ENCODE measurements around the gene OPTN.
"Not testable (repeated sequence)": the region's sequence is repeated elsewhere in the genome, so short reads cannot be mapped to it uniquely, and the experiment has no call there.

OPTN gene

DNA sequence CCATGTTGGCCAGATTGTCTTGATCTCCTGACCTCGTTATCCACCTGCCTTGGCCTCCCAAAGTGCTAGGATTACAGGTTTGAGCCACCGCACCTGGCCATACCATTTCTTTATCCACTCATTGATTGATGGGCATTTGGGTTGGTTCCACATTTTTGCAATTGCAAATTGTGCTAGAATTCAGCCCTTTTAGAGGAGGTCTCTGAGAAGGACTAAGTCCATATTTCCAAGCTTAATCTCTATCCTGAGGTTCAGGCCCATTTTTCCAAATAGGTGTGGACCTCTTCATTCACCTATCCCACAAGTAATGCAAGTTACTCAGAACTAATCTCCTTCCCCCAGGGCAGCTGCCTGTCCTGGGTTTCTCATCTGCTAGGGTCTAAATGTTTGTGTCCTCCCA is 9.7 kb upstream of the OPTN start:
- DNase-seq (ENCODE audit: low spot score): no peak

DNA sequence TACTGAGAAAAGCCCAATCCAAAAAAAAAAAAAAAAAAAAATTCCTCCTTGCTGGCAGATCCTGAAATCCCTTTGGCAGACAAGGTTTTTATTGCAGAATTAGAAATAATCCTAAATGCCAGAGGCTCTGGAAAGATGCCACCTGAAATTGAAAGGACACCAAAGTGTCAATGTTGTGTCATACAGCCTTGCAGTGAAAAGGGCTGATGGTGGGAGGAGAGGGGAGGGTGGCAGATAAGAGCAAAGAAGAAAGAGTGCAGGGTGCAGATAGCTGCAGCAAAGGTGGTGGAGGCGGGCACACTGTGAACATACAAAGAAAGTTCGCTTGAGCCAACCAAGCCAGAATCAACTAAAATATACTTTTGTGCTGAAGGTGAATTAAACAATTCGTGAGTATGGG is 8.2 kb upstream of the OPTN start:
- no peak for DNase-seq (ENCODE audit: low spot score)

DNA sequence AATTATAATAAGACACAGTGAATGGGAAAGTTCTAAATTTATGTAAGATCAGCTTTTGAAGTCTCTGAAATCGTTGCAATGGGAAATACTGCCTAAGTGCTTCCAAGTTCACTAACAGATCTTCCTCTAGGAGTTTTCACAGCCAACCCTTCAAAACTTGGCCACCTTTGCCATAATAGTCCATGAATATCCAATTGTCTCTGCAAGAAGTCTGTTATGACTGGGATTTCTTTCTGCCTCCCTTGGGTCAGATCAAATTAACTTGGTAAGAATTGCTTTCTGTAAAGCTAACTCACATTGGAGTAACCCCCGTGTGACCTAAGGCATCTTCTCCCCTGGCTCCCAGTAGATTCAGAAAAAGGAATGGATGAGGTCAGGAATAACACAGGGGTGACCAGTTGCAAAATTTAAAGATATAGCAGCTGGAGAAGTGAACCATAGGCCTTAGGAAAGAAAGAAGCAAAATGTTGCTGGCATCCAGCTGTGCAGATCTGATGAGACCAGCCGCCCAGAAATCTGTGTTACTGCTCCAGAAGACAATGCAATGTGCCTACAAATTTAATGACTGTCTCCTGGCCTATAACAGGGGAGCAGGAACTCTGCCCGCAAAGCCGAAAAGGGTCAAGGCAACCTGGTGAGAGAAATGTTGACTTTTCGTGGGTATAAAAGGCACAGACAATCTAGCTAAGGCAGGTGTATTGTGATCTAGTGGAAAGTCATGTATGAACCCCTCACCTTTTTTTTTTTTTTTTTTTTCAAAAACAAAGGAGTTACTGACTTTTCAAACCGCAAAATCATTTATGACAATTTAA is 7.5 kb upstream of the OPTN start:
- no peak for DNase-seq (ENCODE audit: low spot score)

DNA sequence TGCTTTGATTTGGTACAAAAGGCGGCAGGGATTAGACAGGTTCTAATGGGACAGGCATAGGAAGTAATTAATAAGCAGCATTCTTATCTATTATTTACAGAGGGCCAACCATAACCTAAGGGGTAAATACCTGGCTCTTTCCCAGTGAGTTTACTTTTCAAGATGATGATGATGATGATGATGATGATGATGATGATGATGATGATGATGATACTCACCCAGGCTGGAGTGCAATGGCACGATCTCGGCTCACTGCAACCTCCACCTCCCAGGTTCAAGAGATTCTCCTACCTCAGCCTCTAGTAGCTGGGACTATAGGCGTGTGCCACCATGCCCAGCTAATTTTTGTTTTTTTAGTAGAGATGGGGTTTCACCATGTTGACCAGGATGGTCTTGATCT is 5.9 kb upstream of the OPTN start:
- DNase-seq (ENCODE audit: low spot score): not testable (repeated sequence)

DNA sequence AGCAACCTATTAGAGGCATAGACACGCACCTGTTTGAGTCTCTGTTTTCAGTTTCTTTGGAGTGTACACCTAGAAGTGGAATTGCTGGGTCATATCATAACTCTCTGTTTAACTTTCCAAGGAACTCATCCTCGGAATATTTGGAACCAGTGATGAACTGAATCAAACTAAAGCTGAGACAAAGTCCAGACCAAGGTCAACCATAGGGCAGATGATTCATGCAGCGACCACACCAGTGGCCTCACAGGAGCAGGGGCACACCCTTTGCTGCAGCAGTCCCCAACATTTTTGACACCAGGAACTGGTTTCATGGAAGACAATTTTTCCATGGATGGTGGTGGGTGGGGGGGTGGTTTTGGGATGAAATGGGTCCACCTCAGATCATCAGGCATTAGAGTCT is 4.9 kb upstream of the OPTN start:
- no peak for DNase-seq (ENCODE audit: low spot score)

DNA sequence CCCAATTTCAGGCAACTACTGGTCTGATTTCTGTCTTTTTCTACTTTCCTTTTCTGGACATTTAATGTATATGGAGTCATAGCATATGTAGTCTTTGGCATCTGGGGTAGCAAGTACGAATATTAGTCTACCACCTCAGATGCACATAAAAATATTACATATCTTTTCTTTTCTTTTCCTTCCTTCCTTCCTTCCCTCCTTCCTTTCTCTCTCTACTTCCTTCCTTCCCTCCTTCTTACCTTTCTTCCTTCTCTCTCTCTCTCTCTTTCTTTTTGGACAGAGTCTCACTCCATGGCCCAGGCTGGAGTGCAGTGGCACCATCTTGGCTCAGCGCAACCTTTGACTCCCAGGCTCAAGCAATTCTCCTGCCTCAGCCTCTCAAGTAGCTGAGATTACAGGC is 4.0 kb upstream of the OPTN start:
- no peak for DNase-seq (ENCODE audit: low spot score)

DNA sequence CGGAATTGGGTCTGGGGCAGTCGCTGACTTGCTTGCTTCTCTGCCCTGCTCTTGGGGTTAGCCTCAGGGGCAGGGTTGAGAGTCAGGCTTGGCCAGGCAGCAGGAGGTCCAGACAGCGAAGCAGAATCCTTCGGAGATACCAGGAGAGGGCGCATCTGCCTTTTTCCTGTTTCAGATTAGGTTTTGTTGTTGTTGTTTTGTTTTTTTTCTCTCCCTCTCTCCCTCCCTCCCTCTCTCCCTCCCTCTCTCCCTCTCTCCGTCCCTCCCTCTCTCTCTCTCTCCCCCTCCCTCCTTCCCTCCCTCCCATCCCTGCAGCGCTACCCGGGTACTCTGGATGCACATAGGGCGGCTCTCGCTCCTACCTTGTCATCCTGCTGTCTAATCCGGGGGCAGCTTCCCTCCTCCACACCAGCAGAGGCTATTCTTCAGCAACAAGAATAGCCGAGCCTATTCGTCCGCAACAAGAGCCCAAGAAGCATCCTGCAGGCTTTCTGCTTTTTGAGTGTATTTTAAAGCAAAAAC is 758 bp upstream of the OPTN start:
- peak; percentile 69 for DNase-seq (ENCODE audit: low spot score)

DNA sequence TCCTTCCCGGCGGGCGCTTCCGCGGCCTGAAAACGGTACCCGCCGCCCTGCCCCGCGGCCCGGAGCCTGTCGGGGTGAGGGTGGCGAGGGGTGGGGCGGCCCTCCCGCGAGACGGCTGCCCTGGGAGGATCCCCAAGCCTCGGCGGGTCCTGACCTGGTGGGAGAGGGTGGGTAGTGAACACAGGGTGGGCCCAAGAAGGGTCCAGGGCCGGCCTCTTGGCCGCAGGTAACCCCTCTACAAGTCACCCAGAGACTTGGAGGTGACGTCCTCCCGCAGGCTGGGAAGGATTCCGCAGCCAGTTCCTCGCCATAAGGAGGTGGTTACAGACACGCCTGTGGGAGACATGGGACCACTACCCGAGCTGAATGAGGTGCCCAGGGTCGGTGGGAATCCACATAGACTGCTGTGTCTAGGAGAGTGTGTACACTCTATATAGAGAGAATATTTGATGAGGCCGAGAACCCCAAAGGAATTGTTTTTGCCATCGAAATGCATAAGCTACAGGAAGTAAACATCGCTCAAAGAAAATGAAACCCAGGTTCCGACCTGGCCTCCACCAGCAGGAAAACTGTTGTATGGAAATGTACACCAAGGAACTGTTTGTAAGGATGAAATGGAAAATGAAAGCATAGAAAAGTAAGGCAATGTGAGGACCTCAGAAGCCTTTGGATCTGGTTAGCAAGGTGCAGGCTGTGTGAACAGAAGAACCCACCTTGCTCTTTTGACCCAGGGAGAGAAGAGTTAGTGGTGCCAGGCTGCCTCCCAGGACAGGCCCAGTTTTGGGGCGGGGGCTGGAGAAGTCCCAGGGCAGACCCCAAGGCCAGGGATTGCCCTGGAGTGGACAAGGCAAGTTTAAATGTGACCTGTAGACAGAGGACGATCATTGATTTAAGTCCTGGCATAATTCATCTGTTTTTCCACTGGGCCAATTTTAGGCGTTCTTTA is 659 bp downstream of the OPTN start:
- DNase-seq (ENCODE audit: low spot score): no peak

DNA sequence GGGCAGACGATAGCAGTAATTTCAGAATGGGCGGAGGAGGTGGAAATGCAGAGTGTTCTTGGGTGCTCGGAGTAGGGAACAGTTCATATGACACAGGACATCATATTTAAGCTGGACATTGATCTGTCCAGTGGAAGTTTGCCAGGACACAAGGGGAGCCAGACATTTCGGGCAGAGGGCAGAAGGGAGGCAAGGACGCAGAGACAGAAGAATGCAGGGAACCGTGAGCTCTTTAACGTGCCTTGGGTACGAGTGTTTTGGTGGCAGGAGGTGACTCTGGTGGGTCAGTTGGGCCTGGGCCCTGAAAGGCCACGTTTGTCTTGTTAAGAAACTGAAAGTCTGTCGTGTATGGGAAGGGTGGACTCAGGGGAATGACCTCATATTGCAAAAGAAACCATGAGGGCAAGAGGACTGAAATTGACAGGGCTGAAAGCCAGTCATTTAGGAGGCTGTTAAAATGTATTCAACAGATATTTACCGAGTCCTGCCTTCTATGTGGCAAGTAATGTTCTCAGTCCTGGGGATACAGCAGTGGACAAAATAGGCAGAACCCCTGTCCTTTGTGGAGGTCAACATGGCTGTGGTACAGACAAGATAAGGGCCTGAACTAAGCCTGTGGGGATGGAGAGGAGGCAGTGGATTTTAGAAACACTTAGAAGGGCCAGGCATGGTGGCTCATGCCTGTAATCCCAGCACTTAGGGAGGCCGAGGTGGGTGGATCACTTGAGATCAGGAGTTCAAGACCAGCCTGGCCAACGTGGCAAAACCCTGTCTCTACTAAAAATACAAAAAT is 2.2 kb downstream of the OPTN start:
- DNase-seq (ENCODE audit: low spot score): no peak

DNA sequence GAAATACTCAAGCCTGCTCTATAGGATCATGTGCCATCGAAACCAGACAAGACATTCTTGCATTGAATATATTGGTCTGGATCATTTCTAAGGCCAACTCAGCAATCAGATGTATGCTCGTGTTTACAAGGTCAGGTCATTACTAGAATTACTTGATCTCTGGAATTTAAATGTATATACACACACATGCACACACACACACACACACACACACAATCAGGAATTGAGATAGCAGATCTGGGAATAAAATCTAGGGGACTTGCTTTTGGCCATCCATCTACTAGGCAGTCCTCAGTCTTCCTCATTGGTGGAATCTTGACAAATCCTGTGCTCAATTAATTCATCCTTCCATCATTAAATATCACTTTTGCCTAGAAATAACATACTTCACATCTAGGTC is 3.6 kb downstream of the OPTN start:
- DNase-seq (ENCODE audit: low spot score): no peak

DNA sequence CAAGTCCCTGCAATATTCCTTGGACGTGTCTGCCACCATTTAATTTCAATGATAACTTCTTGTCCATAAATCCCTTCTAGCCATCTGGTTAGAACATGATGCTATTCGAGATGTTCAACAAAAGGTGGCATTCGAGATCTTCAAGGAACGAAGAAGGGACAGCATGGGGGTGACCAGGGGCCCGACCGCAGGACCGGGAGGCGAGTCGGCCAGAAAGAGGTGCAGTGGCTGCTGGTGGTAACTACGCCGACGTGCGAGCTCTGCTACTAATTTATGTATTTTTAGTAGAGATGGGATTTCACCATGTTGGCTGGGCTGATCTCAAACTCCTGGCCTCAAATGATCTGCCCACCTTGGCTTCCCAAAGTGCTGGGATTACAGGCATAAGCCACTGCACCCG is 4.7 kb downstream of the OPTN start:
- no peak for DNase-seq (ENCODE audit: low spot score)

DNA sequence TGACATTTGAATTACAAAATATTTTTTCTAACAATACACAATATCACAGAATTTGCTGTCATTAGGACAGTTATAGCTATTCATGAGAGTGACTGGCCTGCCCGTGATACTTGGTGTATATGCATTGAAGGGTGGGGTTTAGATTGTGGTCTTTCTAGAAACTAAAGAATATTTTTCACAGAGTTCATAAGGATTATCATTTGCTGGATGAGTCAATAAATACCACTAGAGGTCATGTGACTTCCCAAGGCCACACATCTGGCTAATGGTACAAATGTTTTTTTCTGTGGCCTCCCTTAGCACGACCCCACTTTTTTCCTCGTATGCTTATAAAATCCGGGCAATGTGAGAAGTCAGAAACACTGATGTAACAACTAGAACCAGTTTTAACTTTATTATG is 5.2 kb downstream of the OPTN start:
- no peak for DNase-seq (ENCODE audit: low spot score)

DNA sequence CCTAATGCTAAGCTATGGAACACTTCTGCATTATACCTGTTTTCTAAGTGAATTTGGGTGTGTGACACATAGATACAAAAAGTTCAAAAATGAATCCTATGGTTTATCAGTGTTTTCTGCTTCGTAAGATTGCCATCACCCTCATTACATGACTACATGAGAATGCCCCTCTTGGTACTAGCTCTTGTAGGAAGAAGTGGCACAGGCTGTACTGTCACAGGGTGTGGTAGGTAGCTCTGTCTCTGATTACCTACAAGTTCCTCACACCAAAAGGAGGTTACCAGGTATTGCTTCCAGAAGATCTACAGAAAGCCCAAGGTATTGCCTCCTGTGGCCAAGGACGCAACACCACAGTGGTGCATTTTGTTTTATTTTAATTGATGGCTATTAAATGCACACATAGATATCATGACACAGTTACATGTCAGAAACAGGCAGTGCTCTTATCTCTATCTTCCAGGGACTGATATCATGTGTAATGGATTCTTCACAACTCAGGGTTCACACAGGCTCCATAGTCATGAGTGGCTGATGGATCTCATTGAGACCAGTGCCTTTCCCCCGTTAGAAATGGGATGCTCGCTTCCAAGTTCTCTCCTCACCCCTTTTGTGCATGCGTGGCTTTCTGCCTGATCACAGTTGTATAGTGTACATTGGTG is 6.6 kb downstream of the OPTN start:
- no peak for DNase-seq (ENCODE audit: low spot score)

DNA sequence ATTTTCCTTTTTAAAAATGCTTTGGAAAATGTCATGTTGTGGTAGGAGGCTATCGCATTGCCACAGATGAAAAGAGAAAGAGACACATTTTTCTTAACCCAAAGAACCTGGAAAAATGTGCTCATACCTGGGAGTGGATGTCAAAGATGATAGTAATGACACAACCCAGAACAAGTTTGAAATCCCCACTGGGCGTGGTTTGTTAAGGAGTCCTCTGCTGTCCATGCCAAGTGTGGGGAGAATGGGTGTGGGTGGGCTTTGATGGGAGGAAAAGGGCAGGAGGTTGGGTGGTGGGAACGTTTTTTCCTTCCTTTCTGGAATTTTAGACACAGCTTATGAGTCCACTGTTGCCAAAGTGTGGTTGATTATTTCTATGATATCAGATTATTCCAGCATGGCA is 10.9 kb downstream of the OPTN start:
- no peak for DNase-seq (ENCODE audit: low spot score)

DNA sequence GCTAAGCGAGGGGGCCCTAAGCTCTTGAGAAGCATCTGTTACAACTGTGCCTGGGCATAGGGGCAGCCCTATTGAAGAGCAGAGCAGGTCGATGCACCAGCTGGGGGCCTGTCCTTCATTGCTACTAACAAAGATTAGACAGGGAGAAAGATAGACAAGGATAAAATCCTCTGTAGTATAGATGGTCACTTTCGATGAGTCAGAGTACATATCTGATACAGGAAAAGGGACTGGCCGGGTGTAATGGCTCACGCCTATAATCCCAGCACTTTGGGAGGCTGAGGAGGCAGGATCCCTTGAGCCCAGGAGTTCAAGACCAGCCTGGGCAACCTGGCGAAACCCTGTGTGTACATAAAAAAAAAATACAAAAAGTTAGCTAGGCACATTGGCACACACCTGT is 13.6 kb downstream of the OPTN start:
- DNase-seq (ENCODE audit: low spot score): no peak

DNA sequence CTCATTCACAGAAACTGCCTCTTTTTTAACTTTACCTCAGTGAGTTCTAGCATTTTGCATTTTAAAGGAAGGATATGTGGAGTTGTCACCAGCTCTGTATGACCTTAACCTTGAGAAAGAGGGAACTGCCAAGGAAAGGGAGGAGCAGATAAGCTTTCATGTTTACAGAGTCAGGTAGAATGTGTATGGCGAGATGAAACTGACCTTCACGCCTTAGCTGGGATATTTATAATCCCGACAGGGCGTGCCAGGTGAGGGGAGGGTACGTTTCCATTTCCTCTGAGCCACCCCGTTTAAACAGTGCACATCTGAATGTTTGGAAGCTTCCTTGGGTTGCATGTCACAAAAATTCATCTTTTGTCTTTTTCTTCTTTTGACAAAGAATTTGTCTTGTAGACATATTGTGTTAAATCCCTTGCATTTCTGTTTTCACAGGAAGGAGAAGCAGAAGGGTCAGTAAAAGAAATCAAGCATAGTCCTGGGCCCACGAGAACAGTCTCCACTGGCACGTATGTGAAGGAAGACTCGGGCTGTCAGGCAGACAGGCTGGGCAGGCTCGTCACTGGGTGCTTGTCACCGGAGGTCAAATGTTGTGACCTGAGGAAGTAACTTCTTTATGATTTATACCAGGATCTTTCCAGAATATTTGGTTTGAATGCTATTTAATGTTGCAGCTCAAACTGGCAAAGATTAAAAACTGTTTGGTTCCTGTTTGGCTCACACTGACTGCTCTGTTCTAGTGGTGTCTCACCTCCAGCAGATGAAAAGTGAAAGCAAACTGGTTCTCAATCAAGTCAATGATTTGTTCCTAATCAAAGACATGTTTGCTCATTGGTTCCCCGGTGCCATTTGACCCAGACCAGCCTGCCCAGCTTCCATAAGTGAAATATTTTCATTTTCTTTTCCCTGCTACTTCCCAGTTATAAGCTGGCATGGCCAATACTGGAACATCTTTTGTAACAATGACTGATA is 16.2 kb downstream of the OPTN start:
- no peak for DNase-seq (ENCODE audit: low spot score)

DNA sequence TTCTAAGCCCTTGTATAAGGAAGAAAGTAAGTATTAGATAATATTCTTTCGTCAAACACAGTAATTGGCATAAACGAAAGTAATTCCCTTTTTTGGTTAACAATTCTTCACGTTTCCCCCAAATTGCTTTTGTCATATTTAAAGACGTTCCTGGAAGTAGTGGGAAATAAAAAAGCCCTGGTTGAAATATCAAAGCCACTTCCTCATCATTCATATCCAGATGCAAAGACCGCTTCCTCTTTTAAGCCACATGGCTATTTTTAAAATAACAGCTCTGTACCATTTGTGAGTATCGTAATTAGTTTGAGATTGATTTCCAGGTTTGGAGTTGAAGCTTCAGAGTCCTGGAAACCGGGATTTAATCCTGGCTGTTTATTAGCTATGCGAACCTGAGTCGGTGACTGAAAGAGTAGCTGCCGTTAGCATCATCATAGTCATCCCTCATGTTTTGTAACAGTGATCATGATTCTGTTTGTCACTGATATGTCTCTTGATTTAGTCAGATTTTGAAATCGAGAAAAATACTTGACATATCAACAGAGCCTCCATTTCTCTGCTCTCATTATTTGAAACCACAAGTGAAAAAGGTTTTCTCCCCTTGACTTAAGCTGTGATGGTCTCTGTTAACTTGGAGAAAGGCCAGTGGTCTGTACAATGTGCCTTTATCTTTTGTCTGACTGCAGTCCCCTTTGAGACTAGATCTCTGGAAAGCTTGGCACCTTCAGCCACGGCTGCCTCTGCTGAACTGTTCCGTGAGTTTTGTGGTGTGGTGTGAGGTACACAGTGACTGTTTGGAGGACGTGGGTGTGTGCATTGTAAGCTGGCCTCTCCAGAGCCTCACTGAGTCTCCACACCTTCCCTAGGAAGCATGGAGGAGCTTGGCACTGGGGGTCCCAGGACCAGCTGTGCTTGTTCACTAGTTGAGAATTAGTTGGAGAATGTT is 18.1 kb downstream of the OPTN start:
- DNase-seq (ENCODE audit: low spot score): no peak

DNA sequence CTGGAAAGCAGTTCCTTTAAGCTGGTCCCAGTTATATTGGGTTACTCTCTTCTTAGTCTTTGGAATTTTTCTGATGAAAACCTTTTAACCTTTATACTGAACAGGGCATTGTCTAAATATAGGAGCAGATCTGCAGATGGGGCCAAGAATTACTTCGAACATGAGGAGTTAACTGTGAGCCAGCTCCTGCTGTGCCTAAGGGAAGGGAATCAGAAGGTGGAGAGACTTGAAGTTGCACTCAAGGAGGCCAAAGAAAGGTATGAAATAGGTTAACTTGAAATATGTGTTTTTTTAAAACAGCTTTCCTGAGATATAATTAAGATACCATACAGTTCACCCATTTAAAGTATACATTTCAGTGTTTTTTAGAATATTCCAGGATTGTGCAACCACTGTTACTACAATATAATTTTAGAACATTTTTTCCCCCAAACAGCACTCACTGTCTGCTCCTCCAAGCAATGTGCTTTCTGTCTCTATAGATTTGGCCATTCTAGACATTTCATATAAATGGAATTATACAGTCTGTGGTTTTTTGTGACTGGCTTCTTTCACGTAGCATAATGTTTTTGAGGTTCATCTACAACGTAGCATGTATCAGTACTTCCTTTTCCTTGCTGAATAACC is 18.9 kb downstream of the OPTN start:
- no peak for DNase-seq (ENCODE audit: low spot score)
